SU-DHL-6 (cell line): ENCODE results near the gene ALDH18A1.

ENCODE experiments used
- H2AFZ ChIP-seq: fragments of 200-600 bp; sonication (generic); 2 replicates; pipeline ENCODE4 v1.6.1; 2014; ENCODE audit warnings: low read depth, mild to moderate bottlenecking, moderate library complexity, mixed read lengths, antibody characterized with exemption, low read length; ENCODE audit not compliant: severe bottlenecking
- H3F3A ChIP-seq: fragments of 200-600 bp; shearing (Covaris generic); 2 replicates; pipeline ENCODE4 v1.6.0; 2016; ENCODE audit warnings: antibody characterized with exemption, mild to moderate bottlenecking; ENCODE audit not compliant: insufficient read depth
- H3K27ac ChIP-seq: fragments of 200-600 bp; sonication (generic); 2 replicates; pipeline ENCODE4 v1.5.1; 2016; ENCODE audit warnings: low read depth, mild to moderate bottlenecking, low read length, moderate library complexity, mixed read lengths
- H3K27me3 ChIP-seq: fragments of 200-600 bp; sonication (generic), shearing (Covaris generic); 2 replicates; pipeline ENCODE4 v1.6.0; 2014; ENCODE audit warnings: mild to moderate bottlenecking, low read length
- H3K36me3 ChIP-seq: fragments of 200-600 bp; sonication (generic); 2 replicates; pipeline ENCODE4 v1.6.1; 2014; ENCODE audit warnings: mild to moderate bottlenecking, low read length, mixed read lengths
- H3K4me2 ChIP-seq: fragments of 300-600, 200-600 bp; shearing (Covaris generic), sonication (generic); 2 replicates; pipeline ENCODE4 v1.6.0; 2014; ENCODE audit warnings: low read length, low read depth, mild to moderate bottlenecking; ENCODE audit not compliant: poor library complexity, severe bottlenecking
- H3K4me3 ChIP-seq: fragments of 200-600 bp; sonication (generic); 2 replicates; pipeline ENCODE4 v1.5.1; 2014; ENCODE audit warnings: antibody characterized with exemption, low read length, mild to moderate bottlenecking, mixed read lengths; ENCODE audit not compliant: insufficient read depth, poor library complexity, severe bottlenecking
- H3K79me2 ChIP-seq: fragments of 200-600 bp; sonication (generic); 2 replicates; pipeline ENCODE4 v1.6.1; 2014; ENCODE audit warnings: mild to moderate bottlenecking, low read length, moderate library complexity; ENCODE audit not compliant: insufficient read depth
- H3K9ac ChIP-seq: fragments of 200-600 bp; sonication (generic); 2 replicates; pipeline ENCODE4 v1.7.0; 2014; ENCODE audit warnings: mild to moderate bottlenecking, low read length
- H3K9me2 ChIP-seq: fragments of 200-600 bp; sonication (generic); replicated peaks from 2 replicates; pipeline ENCODE4 v1.6.1; 2014; ENCODE audit warnings: low read length; ENCODE audit not compliant: insufficient read depth
- H3K9me3 ChIP-seq: fragments of 200-600 bp; sonication (generic); 2 replicates; pipeline ENCODE4 v1.6.1; 2014; ENCODE audit warnings: low read length, mixed read lengths; ENCODE audit not compliant: insufficient read depth
- H4K20me1 ChIP-seq: fragments of 200-600 bp; sonication (generic); 2 replicates; pipeline ENCODE4 v1.6.1; 2014; ENCODE audit warnings: low read depth, mild to moderate bottlenecking, antibody characterized with exemption, low read length, moderate library complexity, mixed read lengths
- EZH2phosphoT487 ChIP-seq: fragments of 200-600 bp; sonication (generic), shearing (Covaris generic); conservative IDR thresholded peaks from 2 replicates; pipeline ENCODE4 v1.6.1; 2018; ENCODE audit warnings: mild to moderate bottlenecking, antibody characterized with exemption, low read length, moderate library complexity, mixed read lengths
- TF ChIP-seq, protein P1 (sequence below): fragments of 200-600 bp; sonication (generic); IDR thresholded peaks from one replicate; pipeline ENCODE4 v1.5.1; 2017; ENCODE audit warnings: antibody characterized with exemption, mild to moderate bottlenecking, low read length, moderate library complexity; ENCODE audit not compliant: insufficient read depth, poor library complexity, severe bottlenecking

ALDH18A1 gene

DNA sequence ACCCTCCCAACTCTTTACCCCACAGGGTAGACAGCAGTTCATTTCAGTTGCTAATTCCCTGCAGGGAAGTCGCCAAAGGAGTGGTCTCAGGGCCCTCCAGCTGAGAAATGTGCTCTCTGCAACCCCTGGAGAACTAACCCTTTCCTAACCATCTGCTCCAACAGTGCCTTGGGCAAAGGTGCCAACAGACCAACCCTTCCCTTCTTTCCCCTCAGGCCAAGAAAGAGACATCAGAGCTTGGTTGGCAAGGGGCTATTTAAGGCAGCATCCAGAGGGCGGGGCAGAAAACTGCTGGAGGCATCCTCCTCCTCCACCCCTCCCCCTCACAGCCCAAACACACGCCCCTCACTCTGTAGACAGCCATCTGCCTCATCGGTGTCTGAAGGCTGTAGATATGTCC, 97.0 kb downstream of the ALDH18A1 start:
- no peak overlapping the region for H3K4me3 ChIP-seq
- TF ChIP-seq, protein P1, sequence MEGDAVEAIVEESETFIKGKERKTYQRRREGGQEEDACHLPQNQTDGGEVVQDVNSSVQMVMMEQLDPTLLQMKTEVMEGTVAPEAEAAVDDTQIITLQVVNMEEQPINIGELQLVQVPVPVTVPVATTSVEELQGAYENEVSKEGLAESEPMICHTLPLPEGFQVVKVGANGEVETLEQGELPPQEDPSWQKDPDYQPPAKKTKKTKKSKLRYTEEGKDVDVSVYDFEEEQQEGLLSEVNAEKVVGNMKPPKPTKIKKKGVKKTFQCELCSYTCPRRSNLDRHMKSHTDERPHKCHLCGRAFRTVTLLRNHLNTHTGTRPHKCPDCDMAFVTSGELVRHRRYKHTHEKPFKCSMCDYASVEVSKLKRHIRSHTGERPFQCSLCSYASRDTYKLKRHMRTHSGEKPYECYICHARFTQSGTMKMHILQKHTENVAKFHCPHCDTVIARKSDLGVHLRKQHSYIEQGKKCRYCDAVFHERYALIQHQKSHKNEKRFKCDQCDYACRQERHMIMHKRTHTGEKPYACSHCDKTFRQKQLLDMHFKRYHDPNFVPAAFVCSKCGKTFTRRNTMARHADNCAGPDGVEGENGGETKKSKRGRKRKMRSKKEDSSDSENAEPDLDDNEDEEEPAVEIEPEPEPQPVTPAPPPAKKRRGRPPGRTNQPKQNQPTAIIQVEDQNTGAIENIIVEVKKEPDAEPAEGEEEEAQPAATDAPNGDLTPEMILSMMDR = no peak
- no peak overlapping the region for H2AFZ ChIP-seq
- H3K9me3 ChIP-seq = no peaks in the 10 kb centered on the region
- H3K27ac ChIP-seq = no peak overlapping the region
- no peak overlapping the region for H3K9ac ChIP-seq
- H3K27me3 ChIP-seq = no peaks in the 10 kb centered on the region; the same call in 1 of the 2 replicates
- no peaks in the 10 kb centered on the region for H3K9me2 ChIP-seq
- no peaks in the 10 kb centered on the region for H3F3A ChIP-seq
- no peaks in the 10 kb centered on the region for H3K79me2 ChIP-seq
- no peaks in the 10 kb centered on the region for H3K36me3 ChIP-seq
- no peaks in the 10 kb centered on the region for H4K20me1 ChIP-seq
- no peak overlapping the region for H3K4me2 ChIP-seq

DNA sequence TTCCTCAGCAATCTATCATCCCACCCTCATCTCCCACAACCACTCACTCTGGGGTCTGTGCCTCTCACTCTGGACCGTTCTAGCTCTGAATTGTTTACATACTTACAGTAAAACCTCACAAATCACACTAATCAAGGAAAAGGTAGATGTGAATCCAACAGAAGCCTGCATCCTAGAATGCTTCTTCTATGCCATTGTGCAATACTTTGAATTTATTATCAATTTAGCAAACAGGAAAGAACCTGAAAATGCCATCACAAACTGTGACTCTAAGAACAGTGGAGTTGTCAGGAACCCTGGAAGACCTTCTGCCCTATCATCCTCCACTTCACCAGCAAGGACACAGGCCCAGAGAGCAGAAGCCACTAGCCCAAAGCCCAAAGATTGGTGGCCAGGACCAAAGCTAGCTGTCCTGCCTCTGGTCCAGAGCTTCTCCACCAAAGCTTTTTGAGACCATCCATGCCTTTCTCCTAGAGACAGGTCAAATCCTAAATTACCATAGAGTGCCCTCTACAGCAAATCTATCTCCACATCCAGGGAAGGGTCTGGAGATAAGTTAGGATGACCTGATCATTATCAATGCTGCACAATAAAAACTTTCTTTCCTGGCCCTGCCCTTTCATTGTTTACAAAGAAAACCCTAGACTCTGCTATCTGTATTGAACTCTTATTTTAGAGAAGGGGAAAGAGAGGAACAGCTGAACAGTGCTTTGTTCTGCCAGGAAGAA, 97.8 kb downstream of the ALDH18A1 start:
- H3K79me2 ChIP-seq = no peaks in the 10 kb centered on the region

DNA sequence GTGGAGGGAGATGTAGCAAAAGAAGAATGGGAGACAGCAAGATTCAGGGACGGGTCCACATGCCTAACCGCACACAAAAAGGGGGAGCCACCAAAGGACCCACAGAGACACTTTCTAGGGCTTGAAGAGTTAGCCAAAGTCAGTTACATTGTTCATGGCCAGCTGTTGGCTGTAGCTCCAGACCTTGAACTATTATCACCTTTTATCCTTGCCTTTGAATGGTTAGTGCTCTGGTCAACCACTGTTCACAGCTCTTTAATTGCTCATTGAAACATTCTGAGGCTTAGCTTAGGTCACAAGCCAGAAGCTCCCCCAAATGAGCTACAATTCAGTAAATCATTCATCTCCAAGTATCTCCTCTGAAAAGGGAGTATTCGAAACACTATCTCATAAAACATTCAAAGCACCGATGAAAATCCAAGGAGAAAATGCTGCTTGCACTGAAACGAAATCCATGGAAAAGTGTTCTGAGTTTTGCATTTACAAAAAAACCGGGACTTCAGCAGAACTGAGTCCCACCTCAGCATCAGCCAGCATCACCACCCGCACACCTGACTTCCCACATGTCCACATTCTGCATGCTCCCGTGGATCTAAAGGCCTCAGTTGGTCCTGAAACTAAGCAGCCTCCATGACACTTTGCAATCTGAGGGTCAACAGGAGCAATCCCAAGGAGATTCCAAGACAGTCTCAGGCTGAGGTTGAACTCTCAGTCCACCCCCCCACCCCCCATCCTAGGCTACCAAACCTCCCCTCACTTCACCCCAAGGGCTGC, 99.3 kb downstream of the ALDH18A1 start:
- H3K79me2 ChIP-seq = no peaks in the 10 kb centered on the region
- H3K27me3 ChIP-seq = no peaks in the 10 kb centered on the region; the same call in 1 of the 2 replicates
- H4K20me1 ChIP-seq = no peaks in the 10 kb centered on the region
- H3K9ac ChIP-seq = no peak overlapping the region
- no peak overlapping the region for H3K4me2 ChIP-seq
- no peaks in the 10 kb centered on the region for H3K9me2 ChIP-seq
- H3F3A ChIP-seq = no peaks in the 10 kb centered on the region
- H3K4me3 ChIP-seq = no peak overlapping the region
- no peak overlapping the region for H2AFZ ChIP-seq
- no peak overlapping the region for H3K27ac ChIP-seq
- no peaks in the 10 kb centered on the region for H3K9me3 ChIP-seq
- no peaks in the 10 kb centered on the region for H3K36me3 ChIP-seq
- no peak for TF ChIP-seq EZH2phosphoT487
- TF ChIP-seq, protein P1 = no peak

More for the DNA sequence above, 97.8 kb downstream of the ALDH18A1 start:
- no peaks in the 10 kb centered on the region for H3K9me3 ChIP-seq
- no peaks in the 10 kb centered on the region for H3K9me2 ChIP-seq
- no peak overlapping the region for H3K9ac ChIP-seq
- no peaks in the 10 kb centered on the region for H3F3A ChIP-seq
- no peaks in the 10 kb centered on the region for H3K36me3 ChIP-seq
- H3K4me2 ChIP-seq = no peak overlapping the region
- H3K27me3 ChIP-seq = no peaks in the 10 kb centered on the region; the same call in 1 of the 2 replicates
- no peak overlapping the region for H3K27ac ChIP-seq
- no peak for TF ChIP-seq EZH2phosphoT487
- TF ChIP-seq, protein P1 = no peak
- H3K4me3 ChIP-seq = no peak overlapping the region
- no peaks in the 10 kb centered on the region for H4K20me1 ChIP-seq
- H2AFZ ChIP-seq = no peak overlapping the region
